CD4-positive, alpha-beta T cell treated with Interleukin-15 for 1 hour (primary cell): ENCODE data around the gene KLRD1.
"Not testable (repeated sequence)": the region's sequence is repeated elsewhere in the genome, so short reads cannot be mapped to it uniquely, and the experiment has no call there.

ENCODE experiments used
- DNase-seq: peaks from one replicate; pipeline ENCODE4 v3.0.0-alpha.2; 2020

The KLRD1 gene

GRCh38 chr12:10369557-10370415, 62.1 kb downstream of the KLRD1 start:
- DNase-seq: no peak

GRCh38 chr12:10371893-10372535, 64.3 kb downstream of the KLRD1 start:
- DNase-seq: not testable (repeated sequence)

- no peak for DNase-seq
Measured at GRCh38 chr12:10372559-10372958, 64.9 kb downstream of the KLRD1 start.

GRCh38 chr12:10374624-10375018, 67.0 kb downstream of the KLRD1 start:
- no peak for DNase-seq

GRCh38 chr12:10378737-10379136, 71.1 kb downstream of the KLRD1 start:
- not testable (repeated sequence) for DNase-seq
